OCI-LY1 (cell line): ENCODE results near the gene HACD2.

Source experiments
- CTCF ChIP-seq: fragments of 200-600 bp; sonication (generic), shearing (Covaris generic); IDR thresholded peaks from 2 replicates; pipeline ENCODE4 v1.5.1; 2017; ENCODE audit warnings: mild to moderate bottlenecking, antibody characterized with exemption, low read length, moderate library complexity, mixed read lengths
- EZH2 ChIP-seq: fragments of 200-600 bp; sonication (generic), shearing (Covaris generic); IDR thresholded peaks from 2 replicates; pipeline ENCODE4 v1.8.0; 2017; ENCODE audit warnings: borderline replicate concordance, mixed run types, mild to moderate bottlenecking, antibody characterized with exemption, low read length, moderate library complexity, mixed read lengths

GRCh38 chr3:123448536-123449101 is 136.2 kb downstream of the HACD2 start, which contains the start of gene ADCY5:
- TF ChIP-seq CTCF (no peak), EZH2 (no peak)
